PC-3 (cell line): ENCODE measurements around the gene LNP1. TPM values are rescaled to one million over a fixed set of nuclear protein-coding genes. Genes with fewer than 3 reads are reported as not detected.
A peak's percentile ranks its signal among the peaks of the same experiment; 100 is the strongest.

Experiments
- ATAC-seq: fragments of 200-7000 bp; cut with Tn5 transposase; 2 replicates; pipeline ENCODE4 v1.9.1; 2020; ENCODE audit warnings: mild to moderate bottlenecking, moderate library complexity
- BruUV-seq: library from RNA; stranded (reverse); fragments of 400-500 nt; replicated peaks from 2 replicates; lab custom pipeline; 2021; lab: Mats Ljungman, UMichigan
- CTCF ChIA-PET: fragments of 300-600 bp; sonication (Branson Sonifier 250); formaldehyde crosslinking; loops from one replicate; lab custom pipeline; 2022; ENCODE audit warnings: antibody characterized with exemption; lab: Charles Lee
- POLR2A ChIA-PET: fragments of 300-600 bp; sonication (Branson Sonifier 250); formaldehyde crosslinking; loops from one replicate; lab custom pipeline; 2022; ENCODE audit warnings: antibody characterized with exemption; ENCODE audit not compliant: unreplicated experiment; lab: Charles Lee
- DNase-seq: peaks from one replicate; pipeline ENCODE4 v3.0.0-alpha.2; 2015
- H2AFZ ChIP-seq: fragments of 300-600 bp; sonication (generic); 2 replicates; pipeline ENCODE4 v1.6.0; 2016; ENCODE audit warnings: antibody characterized with exemption, low read length
- H3F3A ChIP-seq: fragments of 300-600 bp; sonication (generic); one replicate; pipeline ENCODE4 v1.6.0; 2017; ENCODE audit warnings: antibody characterized with exemption, low read length, control low read depth, mild to moderate bottlenecking; ENCODE audit not compliant: unreplicated experiment
- H3K27ac ChIP-seq: fragments of 300-600 bp; sonication (generic); 2 replicates; pipeline ENCODE4 v1.5.1; 2016; ENCODE audit warnings: mild to moderate bottlenecking, low read length
- H3K27me3 ChIP-seq: fragments of 300-600 bp; sonication (generic); 2 replicates; pipeline ENCODE4 v1.6.1; 2016; ENCODE audit warnings: low read length, mixed read lengths
- H3K36me3 ChIP-seq: fragments of 300-600 bp; sonication (generic); 2 replicates; pipeline ENCODE4 v1.6.1; 2016; ENCODE audit warnings: low read depth, mixed run types, low read length, mixed read lengths
- H3K4me1 ChIP-seq: fragments of 300-600 bp; sonication (generic); 2 replicates; pipeline ENCODE4 v1.5.1; 2016; ENCODE audit warnings: low read length; ENCODE audit not compliant: insufficient read depth
- H3K4me2 ChIP-seq: fragments of 300-600 bp; sonication (generic); 2 replicates; pipeline ENCODE4 v1.6.0; 2016; ENCODE audit warnings: low read length
- H3K4me3 ChIP-seq: fragments of 300-600 bp; sonication (generic); 2 replicates; pipeline ENCODE4 v1.5.1; 2016; ENCODE audit warnings: mild to moderate bottlenecking, low read length, mixed read lengths
- H3K79me2 ChIP-seq: fragments of 300-600 bp; sonication (generic); 2 replicates; pipeline ENCODE4 v1.6.1; 2017; ENCODE audit warnings: low read length, mixed read lengths
- H3K9ac ChIP-seq: fragments of 300-600 bp; sonication (generic); 2 replicates; pipeline ENCODE4 v1.6.0; 2016; ENCODE audit warnings: mild to moderate bottlenecking, low read length
- H3K9me2 ChIP-seq: fragments of 300-600 bp; sonication (generic); replicated peaks from 2 replicates; pipeline ENCODE4 v1.6.1; 2016; ENCODE audit warnings: mixed run types, low read length, mixed read lengths
- H3K9me3 ChIP-seq: fragments of 300-600 bp; sonication (generic); 2 replicates; pipeline ENCODE4 v1.6.1; 2016; ENCODE audit warnings: low read length, mixed read lengths
- H4K20me1 ChIP-seq: fragments of 300-600 bp; sonication (generic); 2 replicates; pipeline ENCODE4 v1.6.1; 2016; ENCODE audit warnings: low read length, mixed read lengths
- EZH2 ChIP-seq: fragments of 300-600 bp; sonication (generic); IDR thresholded peaks from one replicate; pipeline ENCODE4 v1.6.1; 2017; ENCODE audit warnings: antibody characterized with exemption, mild to moderate bottlenecking, low read length; ENCODE audit not compliant: unreplicated experiment
- EZH2phosphoT487 ChIP-seq: fragments of 300-600 bp; sonication (generic); IDR thresholded peaks from 2 replicates; pipeline ENCODE4 v1.6.1; 2018; ENCODE audit warnings: mild to moderate bottlenecking, antibody characterized with exemption, low read length, borderline replicate concordance
- intact Hi-C: fragments of 100-400 bp; cut with micrococcal nuclease; formaldehyde crosslinking; loops from 2 replicates; pipeline ENCODE4 v1.9.0; 2023
- total RNA-seq: library from RNA; depleted of rRNA; stranded (reverse); fragments of >200 nt; gene quantifications from 2 replicates; pipeline ENCODE4 v1.2.3, GENCODE V29; 2014
- TF ChIP-seq, protein P1 (sequence below): fragments of 300-600 bp; sonication (generic); conservative IDR thresholded peaks from 2 replicates; pipeline ENCODE4 v1.5.1; 2017; ENCODE audit warnings: antibody characterized with exemption, low read depth, mild to moderate bottlenecking, low read length

Gene LNP1
- total RNA-seq, 1 experiment from 2014 or later, result 6.8 TPM

- no peaks in the 10 kb centered on the region for H3K27me3 ChIP-seq
- H3K4me3 ChIP-seq, result peak overlapping the region; percentile 94
- no TSS peak for BruUV-seq
- TF ChIP-seq EZH2phosphoT487 (no peak), EZH2 (no peak)
- TF ChIP-seq, protein P1, sequence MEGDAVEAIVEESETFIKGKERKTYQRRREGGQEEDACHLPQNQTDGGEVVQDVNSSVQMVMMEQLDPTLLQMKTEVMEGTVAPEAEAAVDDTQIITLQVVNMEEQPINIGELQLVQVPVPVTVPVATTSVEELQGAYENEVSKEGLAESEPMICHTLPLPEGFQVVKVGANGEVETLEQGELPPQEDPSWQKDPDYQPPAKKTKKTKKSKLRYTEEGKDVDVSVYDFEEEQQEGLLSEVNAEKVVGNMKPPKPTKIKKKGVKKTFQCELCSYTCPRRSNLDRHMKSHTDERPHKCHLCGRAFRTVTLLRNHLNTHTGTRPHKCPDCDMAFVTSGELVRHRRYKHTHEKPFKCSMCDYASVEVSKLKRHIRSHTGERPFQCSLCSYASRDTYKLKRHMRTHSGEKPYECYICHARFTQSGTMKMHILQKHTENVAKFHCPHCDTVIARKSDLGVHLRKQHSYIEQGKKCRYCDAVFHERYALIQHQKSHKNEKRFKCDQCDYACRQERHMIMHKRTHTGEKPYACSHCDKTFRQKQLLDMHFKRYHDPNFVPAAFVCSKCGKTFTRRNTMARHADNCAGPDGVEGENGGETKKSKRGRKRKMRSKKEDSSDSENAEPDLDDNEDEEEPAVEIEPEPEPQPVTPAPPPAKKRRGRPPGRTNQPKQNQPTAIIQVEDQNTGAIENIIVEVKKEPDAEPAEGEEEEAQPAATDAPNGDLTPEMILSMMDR, result no peak; the same call in 1 of the 2 replicates
- ChIA-PET POLR2A (interaction anchor here (0.7 to 1.0 kb wide), 2 partner anchors 9 to 16 kb away, joined by 5 to 13 read pairs; no protein-coding TSS in a partner anchor), CTCF (interaction anchor here (1.0 kb wide), 1 partner anchor 59 kb away, joined by 3 read pairs; no protein-coding TSS in a partner anchor)
- intact Hi-C loops, result loop anchor here (2.0 to 5.0 kb wide), 3 partner anchors 35 to 571 kb away; no protein-coding TSS in a partner anchor
- no peak overlapping the region for H3K27ac ChIP-seq
- peaks cover 16% of the 10 kb centered on the region for H4K20me1 ChIP-seq
- ATAC-seq (no peak), DNase-seq (peak; percentile 17)
- H2AFZ ChIP-seq, result peak overlapping the region; percentile 56
- H3K9ac ChIP-seq, result peak overlapping the region; percentile 84
- peaks cover 17% of the 10 kb centered on the region for H3K4me1 ChIP-seq
- peak overlapping the region; percentile 87 for H3K4me2 ChIP-seq
- peaks cover 18% of the 10 kb centered on the region for H3K36me3 ChIP-seq
- no peaks in the 10 kb centered on the region for H3F3A ChIP-seq
- peaks cover 91% of the 10 kb centered on the region for H3K79me2 ChIP-seq
- peaks cover 14% of the 10 kb centered on the region; the same call in 1 of the 2 replicates for H3K9me3 ChIP-seq
- no peaks in the 10 kb centered on the region for H3K9me2 ChIP-seq
Measured at GRCh38 chr3:100403362-100404249, 2.3 kb downstream of the LNP1 start.

- no TSS peak for BruUV-seq
- H3K79me2 ChIP-seq, result peaks cover 91% of the 10 kb centered on the region
- ChIA-PET POLR2A (interaction anchor here (1.0 kb wide), 1 partner anchor 17 kb away, joined by 5 read pairs; no protein-coding TSS in a partner anchor), CTCF (interaction anchor here (1.0 kb wide), 1 partner anchor 58 kb away, joined by 3 read pairs; no protein-coding TSS in a partner anchor)
- H3K9me3 ChIP-seq, result peaks cover 14% of the 10 kb centered on the region; the same call in 1 of the 2 replicates
- H4K20me1 ChIP-seq, result peaks cover 10% of the 10 kb centered on the region; the same call in 1 of the 2 replicates
- no peaks in the 10 kb centered on the region for H3F3A ChIP-seq
- no peak for ATAC-seq
- peak overlapping the region; percentile 94 for H3K4me3 ChIP-seq
- intact Hi-C loops, result loop anchor here (5.0 kb wide), 1 partner anchor 572 kb away; no protein-coding TSS in a partner anchor
- H3K9ac ChIP-seq, result no peak overlapping the region
- H3K4me1 ChIP-seq, result peaks cover 12% of the 10 kb centered on the region
- no peak overlapping the region for H2AFZ ChIP-seq
- no peaks in the 10 kb centered on the region for H3K27me3 ChIP-seq
- H3K27ac ChIP-seq, result no peak overlapping the region
- TF ChIP-seq, protein P1, result no peak
- TF ChIP-seq EZH2phosphoT487 (no peak), EZH2 (no peak)
- no peak for DNase-seq
- H3K36me3 ChIP-seq, result peaks cover 18% of the 10 kb centered on the region
- peak overlapping the region; percentile 87 for H3K4me2 ChIP-seq
- H3K9me2 ChIP-seq, result no peaks in the 10 kb centered on the region
Measured at GRCh38 chr3:100404250-100404548, 2.9 kb downstream of the LNP1 start.
